Karpas-422 (cell line): ENCODE results near the gene AKAP14. TPM values are rescaled to one million over a fixed set of nuclear protein-coding genes. Genes with fewer than 3 reads are reported as not detected.
"Not testable (repeated sequence)": the region's sequence is repeated elsewhere in the genome, so short reads cannot be mapped to it uniquely, and the experiment has no call there.

Source experiments
- DNase-seq: peaks from one replicate; pipeline ENCODE4 v3.0.0-alpha.2; 2015
- H2AFZ ChIP-seq: fragments of 200-600 bp; sonication (generic); 2 replicates; pipeline ENCODE4 v1.6.1; 2014; ENCODE audit warnings: antibody characterized with exemption, low read length, mixed read lengths
- H3K27ac ChIP-seq: fragments of 200-600 bp; sonication (generic); 2 replicates; pipeline ENCODE4 v1.5.1; 2014; ENCODE audit warnings: mild to moderate bottlenecking, low read length, moderate library complexity
- H3K27me3 ChIP-seq: fragments of 200-600 bp; sonication (generic); 2 replicates; pipeline ENCODE4 v1.6.1; 2014; ENCODE audit warnings: low read length, mixed read lengths
- H3K36me3 ChIP-seq: fragments of 200-600 bp; sonication (generic); 2 replicates; pipeline ENCODE4 v1.6.1; 2014; ENCODE audit warnings: low read length, mixed read lengths; ENCODE audit not compliant: insufficient read depth
- H3K4me1 ChIP-seq: fragments of 200-600 bp; sonication (generic); 2 replicates; pipeline ENCODE4 v1.6.1; 2014; ENCODE audit warnings: mild to moderate bottlenecking, low read length, mixed read lengths
- H3K4me2 ChIP-seq: fragments of 200-600 bp; sonication (generic); 2 replicates; pipeline ENCODE4 v1.6.1; 2014; ENCODE audit warnings: low read length, low read depth, mild to moderate bottlenecking; ENCODE audit not compliant: poor library complexity, severe bottlenecking
- H3K4me3 ChIP-seq: fragments of 200-600 bp; sonication (generic); 2 replicates; pipeline ENCODE4 v1.5.1; 2014; ENCODE audit warnings: mild to moderate bottlenecking, antibody characterized with exemption, low read length, mixed read lengths
- H3K79me2 ChIP-seq: fragments of 200-600 bp; sonication (generic); 2 replicates; pipeline ENCODE4 v1.6.1; 2014; ENCODE audit warnings: mild to moderate bottlenecking, low read length, mixed read lengths
- H3K9ac ChIP-seq: fragments of 200-600 bp; sonication (generic); 2 replicates; pipeline ENCODE4 v1.6.0; 2014; ENCODE audit warnings: low read length
- H3K9me2 ChIP-seq: fragments of 200-600 bp; sonication (generic), shearing (Covaris generic); replicated peaks from 2 replicates; pipeline ENCODE4 v1.6.0; 2014; ENCODE audit warnings: mild to moderate bottlenecking, low read length, moderate library complexity; ENCODE audit not compliant: insufficient read depth
- H3K9me3 ChIP-seq: fragments of 300-700, 200-600 bp; sonication (generic); 2 replicates; pipeline ENCODE4 v1.6.1; 2014; ENCODE audit warnings: low read length, mixed read lengths
- H4K20me1 ChIP-seq: fragments of 200-600 bp; sonication (generic); 2 replicates; pipeline ENCODE4 v1.6.1; 2014; ENCODE audit warnings: mild to moderate bottlenecking, antibody characterized with exemption, low read length, low read depth; ENCODE audit not compliant: insufficient read depth
- total RNA-seq: library from RNA; depleted of rRNA; stranded (reverse); fragments of >200 nt; shearing (Covaris generic); gene quantifications from 2 replicates; pipeline ENCODE4 v1.2.3, GENCODE V29; 2014; ENCODE audit warnings: low replicate concordance

Gene AKAP14
- total RNA-seq, 1 experiment from 2014 or later, result not detected

DNA sequence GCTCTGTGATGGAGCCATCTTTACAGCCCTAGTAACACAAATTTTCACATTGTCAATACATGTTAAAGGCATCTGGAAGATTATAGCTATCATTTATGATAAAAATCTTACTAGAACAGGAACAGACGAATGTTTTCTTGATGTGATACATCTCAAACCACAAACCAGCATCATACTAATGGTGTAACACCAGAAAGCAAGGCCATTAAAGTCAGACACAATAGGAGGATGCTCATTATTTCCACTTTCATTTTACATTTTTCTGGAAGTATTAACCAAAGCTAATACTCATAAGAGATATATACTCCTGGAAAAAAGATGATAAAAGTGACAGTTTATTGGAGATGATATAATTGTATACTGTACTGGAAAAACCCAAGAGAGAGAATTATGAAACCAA lies 5.3 kb downstream of the AKAP14 start:
- Histone ChIP-seq H3K36me3 (no peaks in the 10 kb centered on the region), H3K27me3 (no peaks in the 10 kb centered on the region), H3K27ac (no peak overlapping the region), H3K9ac (no peak overlapping the region), H3K4me2 (no peak overlapping the region), H3K4me3 (no peak overlapping the region), H3K4me1 (no peaks in the 10 kb centered on the region), H2AFZ (no peak overlapping the region), H3K9me3 (no peaks in the 10 kb centered on the region), H3K79me2 (no peaks in the 10 kb centered on the region), H3K9me2 (no peaks in the 10 kb centered on the region), H4K20me1 (no peaks in the 10 kb centered on the region)
- DNase-seq, result no peak

DNA sequence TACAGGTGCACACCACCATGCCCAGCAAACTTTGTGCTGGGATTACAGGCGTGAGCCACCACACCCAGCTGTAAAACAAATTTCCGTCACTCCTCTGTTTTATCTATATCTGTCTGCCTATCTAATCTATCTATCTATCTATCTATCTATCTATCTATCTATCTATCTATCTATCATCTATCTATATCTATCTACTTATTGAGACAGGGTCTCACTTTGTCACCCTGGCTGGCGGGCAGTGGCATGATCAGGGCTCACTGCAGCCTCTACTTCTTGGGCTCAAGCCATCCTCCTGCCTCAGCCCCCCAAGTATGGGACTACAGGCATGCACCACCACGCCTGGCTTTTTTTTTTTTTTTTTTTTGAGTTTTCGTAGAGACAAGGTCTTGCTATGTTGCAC lies 20.6 kb downstream of the AKAP14 start:
- Histone ChIP-seq H3K36me3 (no peaks in the 10 kb centered on the region), H3K4me3 (no peak overlapping the region), H3K27me3 (no peaks in the 10 kb centered on the region), H3K9me3 (no peaks in the 10 kb centered on the region), H4K20me1 (no peaks in the 10 kb centered on the region), H2AFZ (no peak overlapping the region), H3K9me2 (no peaks in the 10 kb centered on the region), H3K9ac (no peak overlapping the region), H3K4me2 (no peak overlapping the region), H3K27ac (no peak overlapping the region), H3K79me2 (no peaks in the 10 kb centered on the region), H3K4me1 (no peaks in the 10 kb centered on the region)
- DNase-seq, result no peak

DNA sequence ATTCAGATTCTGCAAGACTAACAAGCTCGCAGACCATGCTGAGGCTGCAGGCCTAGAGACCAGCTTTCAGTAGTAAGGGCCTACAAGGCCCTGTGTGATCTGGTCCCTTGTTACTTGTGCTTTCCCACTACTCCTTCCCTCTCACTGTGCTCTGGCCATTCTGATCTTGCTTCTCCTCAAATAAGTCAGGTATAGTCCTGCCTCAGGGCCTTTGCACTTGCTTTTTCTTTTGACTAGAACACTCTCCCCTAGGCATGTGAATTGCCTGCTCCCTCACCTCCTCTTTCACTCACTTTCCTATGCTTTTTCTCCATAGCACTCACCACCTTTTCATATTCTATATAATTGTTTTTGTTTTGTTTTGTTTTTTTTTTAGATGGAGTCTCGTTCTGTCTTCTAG lies 22.2 kb downstream of the AKAP14 start:
- Histone ChIP-seq H3K4me3 (no peak overlapping the region), H3K4me1 (no peaks in the 10 kb centered on the region), H3K79me2 (no peaks in the 10 kb centered on the region), H3K9me3 (no peaks in the 10 kb centered on the region), H3K27ac (no peak overlapping the region), H3K4me2 (no peak overlapping the region), H3K9ac (no peak overlapping the region), H3K9me2 (no peaks in the 10 kb centered on the region), H4K20me1 (no peaks in the 10 kb centered on the region), H3K27me3 (no peaks in the 10 kb centered on the region), H3K36me3 (no peaks in the 10 kb centered on the region), H2AFZ (no peak overlapping the region)
- DNase-seq, result no peak

DNA sequence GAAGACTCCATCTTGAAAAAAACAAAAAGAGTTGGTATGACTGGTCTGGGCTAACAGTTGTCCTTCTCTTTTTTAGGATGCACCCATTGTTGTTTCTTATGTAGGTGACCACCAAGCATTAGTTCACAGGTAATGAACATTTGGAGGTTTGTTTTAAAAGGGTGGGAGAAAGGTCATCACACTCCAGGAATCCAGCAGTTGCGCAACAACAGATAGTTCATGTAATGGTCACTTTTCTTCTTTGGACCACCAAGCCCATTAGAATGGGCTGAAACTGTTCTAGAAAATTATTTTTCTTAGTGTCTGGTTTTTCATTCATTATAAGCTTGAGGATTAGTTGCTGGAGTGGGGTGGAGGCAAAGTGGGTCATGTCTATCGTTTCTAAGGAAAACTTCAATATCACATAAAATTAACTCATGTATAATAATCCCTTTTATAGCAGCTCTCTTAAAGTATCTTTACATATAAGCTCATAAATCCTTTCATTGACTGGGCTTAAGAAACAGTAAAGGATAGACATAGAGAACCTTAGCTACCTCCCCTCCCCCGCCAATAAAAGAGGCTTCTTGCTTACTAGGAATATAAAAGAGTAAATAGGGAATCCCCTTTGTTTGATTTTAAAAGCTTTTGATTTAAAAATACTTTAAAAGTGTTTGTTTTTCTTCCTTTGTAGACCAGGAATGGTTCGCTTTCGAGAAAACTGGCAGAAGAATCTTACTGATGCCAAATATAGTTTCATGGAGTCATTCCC lies 24.3 kb downstream of the AKAP14 start:
- no peak overlapping the region for H3K27ac ChIP-seq
- no peak overlapping the region for H3K4me2 ChIP-seq

DNA sequence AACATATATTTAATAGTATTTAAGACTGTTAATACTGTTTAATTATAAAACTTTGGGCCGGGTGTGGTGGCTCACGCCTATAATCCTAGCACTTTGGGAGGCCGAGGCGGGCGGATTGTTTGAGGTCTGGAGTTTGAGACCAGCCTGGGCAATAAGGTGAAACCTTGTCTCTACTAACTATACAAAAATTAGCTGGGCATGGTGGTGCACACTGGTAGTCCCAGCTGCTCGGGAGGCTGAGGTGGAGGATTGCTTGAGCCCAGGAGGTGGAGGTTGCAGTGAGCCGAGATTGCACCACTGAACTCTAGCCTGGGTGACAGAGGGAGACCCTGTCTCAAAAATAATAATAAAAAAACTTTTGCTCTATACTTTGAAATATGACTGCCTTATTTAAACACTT lies 26.7 kb downstream of the AKAP14 start:
- H2AFZ ChIP-seq, H3K4me2 ChIP-seq, H3K9me3 ChIP-seq, H3K4me1 ChIP-seq, DNase-seq, H3K79me2 ChIP-seq, H3K27ac ChIP-seq, H3K9ac ChIP-seq, H4K20me1 ChIP-seq, H3K36me3 ChIP-seq, H3K4me3 ChIP-seq, H3K9me2 ChIP-seq, H3K27me3 ChIP-seq: not testable (repeated sequence)

More for the DNA sequence above, 24.3 kb downstream of the AKAP14 start:
- Histone ChIP-seq H2AFZ (no peak overlapping the region), H4K20me1 (no peaks in the 10 kb centered on the region), H3K4me3 (no peak overlapping the region), H3K9me3 (no peaks in the 10 kb centered on the region), H3K36me3 (no peaks in the 10 kb centered on the region), H3K4me1 (no peaks in the 10 kb centered on the region), H3K9me2 (no peaks in the 10 kb centered on the region), H3K9ac (no peak overlapping the region), H3K27me3 (no peaks in the 10 kb centered on the region), H3K79me2 (no peaks in the 10 kb centered on the region)
- no peak for DNase-seq

DNA sequence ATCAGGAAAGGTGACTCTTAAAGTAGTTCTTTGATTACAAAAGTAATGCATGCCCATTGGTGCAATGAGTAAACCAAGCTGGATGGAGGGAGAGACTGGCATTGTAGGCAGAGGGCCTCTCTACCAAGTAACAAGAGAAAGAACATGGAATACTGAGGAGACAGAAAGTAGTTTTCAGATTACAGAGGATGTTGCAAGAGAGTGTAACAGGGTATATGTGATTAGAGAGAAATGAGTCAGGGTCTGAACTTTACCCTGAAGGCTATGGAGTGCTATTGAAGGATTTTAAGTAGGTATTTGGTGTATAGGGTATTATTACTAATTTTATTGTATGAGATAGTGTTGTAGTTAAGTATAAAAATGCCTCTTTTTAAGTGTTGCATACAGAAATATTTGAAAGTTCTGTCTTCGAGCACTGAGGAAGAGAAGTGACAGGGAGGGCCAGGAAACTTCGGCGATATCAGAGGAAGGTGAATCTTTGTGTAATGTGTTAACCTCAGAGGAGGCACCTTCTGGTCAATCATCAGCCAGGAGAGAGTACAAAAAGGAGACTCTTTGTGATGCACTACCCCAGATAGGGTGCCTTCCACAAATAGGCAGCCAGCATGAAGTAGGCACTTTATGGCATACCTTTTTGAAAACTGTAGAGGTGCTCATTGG lies 39.7 kb downstream of the AKAP14 start:
- Histone ChIP-seq H3K9me3 (no peaks in the 10 kb centered on the region), H3K79me2 (no peaks in the 10 kb centered on the region), H3K27ac (no peak overlapping the region), H3K9me2 (no peaks in the 10 kb centered on the region), H4K20me1 (no peaks in the 10 kb centered on the region), H3K27me3 (no peaks in the 10 kb centered on the region), H3K36me3 (peaks cover 7% of the 10 kb centered on the region; the same call in 1 of the 2 replicates), H3K4me2 (no peak overlapping the region), H3K4me1 (no peaks in the 10 kb centered on the region), H2AFZ (no peak overlapping the region), H3K4me3 (no peak overlapping the region), H3K9ac (no peak overlapping the region)
- DNase-seq, result no peak

DNA sequence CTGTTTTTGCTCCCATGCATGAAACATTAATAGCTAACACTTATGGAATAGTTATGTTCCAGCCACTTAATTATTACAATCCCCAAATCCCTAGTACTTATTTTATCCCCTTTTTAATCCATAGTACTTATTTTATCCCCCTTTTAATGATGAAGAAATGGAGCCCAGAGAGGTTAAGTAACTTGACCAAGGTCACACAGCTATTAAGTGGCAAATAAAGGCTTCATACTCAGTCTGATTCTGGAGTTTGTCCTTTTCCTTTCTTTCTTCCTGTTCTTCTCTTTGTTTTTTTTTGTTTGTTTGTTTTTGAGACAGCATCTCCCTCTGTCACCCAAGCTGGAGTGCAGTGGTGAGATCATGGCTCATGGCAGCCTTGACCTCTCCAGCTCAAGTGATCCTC lies 45.6 kb downstream of the AKAP14 start:
- Histone ChIP-seq H3K9me2 (no peaks in the 10 kb centered on the region), H2AFZ (no peak overlapping the region), H3K9me3 (no peaks in the 10 kb centered on the region)

DNA sequence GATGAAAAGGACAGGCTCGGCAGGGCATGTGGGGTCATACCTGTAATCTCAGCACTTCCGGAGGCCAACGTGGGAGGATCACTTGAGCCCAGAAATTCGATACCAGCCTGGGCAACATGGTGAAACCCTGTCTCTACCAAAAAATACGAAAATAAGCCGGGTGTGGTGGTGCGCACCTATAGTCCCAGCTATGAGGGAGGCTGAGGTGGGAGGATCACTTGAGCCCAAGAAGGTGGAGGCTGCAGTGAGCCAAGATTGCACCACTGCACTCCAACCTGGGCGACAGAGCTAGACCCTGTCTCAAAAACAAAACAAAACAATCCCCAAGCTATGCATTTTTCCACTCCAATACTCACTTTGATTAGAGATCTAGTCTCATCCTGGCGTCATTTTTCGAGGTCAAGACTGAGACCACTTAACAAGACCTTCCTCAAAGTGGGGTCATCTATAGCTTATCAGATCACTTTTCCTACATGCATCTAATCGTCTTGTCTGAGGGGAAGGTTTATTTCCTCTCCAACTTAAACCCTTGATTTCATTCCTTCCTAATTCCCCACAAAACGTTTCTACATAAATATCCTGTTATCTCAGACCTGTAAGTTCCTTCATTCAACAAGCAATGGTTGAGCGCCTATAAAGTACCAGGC lies 46.6 kb downstream of the AKAP14 start:
- Histone ChIP-seq H3K9me3 (no peaks in the 10 kb centered on the region), H2AFZ (no peak overlapping the region), H3K27me3 (no peaks in the 10 kb centered on the region), H3K27ac (0 out of 2 replicates have a peak overlapping the region, but pooled peaks have one; percentile 45), H3K4me1 (peaks cover 11% of the 10 kb centered on the region), H4K20me1 (no peaks in the 10 kb centered on the region), H3K4me3 (peak overlapping the region; percentile 79), H3K4me2 (peak overlapping the region; percentile 81), H3K79me2 (peaks cover 21% of the 10 kb centered on the region), H3K9ac (peak overlapping the region; percentile 87), H3K36me3 (no peaks in the 10 kb centered on the region), H3K9me2 (no peaks in the 10 kb centered on the region)
- DNase-seq, result no peak

More for the DNA sequence above, 45.6 kb downstream of the AKAP14 start:
- Histone ChIP-seq H3K4me2 (peak overlapping the region; percentile 81), H3K79me2 (peaks cover 21% of the 10 kb centered on the region), H3K9ac (peak overlapping the region; percentile 87; the same call in 1 of the 2 replicates), H3K36me3 (no peaks in the 10 kb centered on the region), H3K27ac (no peak overlapping the region), H3K4me3 (peak overlapping the region; percentile 79; the same call in 1 of the 2 replicates), H3K27me3 (no peaks in the 10 kb centered on the region), H4K20me1 (no peaks in the 10 kb centered on the region), H3K4me1 (peaks cover 11% of the 10 kb centered on the region)
- DNase-seq, result no peak
